GM19351 (cell line): ENCODE measurements around the gene GNS.

Experiments used
- ATAC-seq: cut with Tn5 transposase; IDR thresholded peaks from one replicate; pipeline ENCODE4 v1.9.1; 2021; ENCODE audit warnings: mild to moderate bottlenecking, moderate library complexity; ENCODE audit not compliant: unreplicated experiment

The GNS gene

GRCh38 chr12:64678835-64679234 is 80.4 kb downstream of the GNS start:
- ATAC-seq = no peak

GRCh38 chr12:64678248-64678647 is 81.0 kb downstream of the GNS start:
- no peak for ATAC-seq

- ATAC-seq = no peak
These were observed 83.4 kb downstream of the GNS start for GRCh38 chr12:64675795-64676194.

- ATAC-seq = no peak
These were observed 84.8 kb downstream of the GNS start for GRCh38 chr12:64674367-64674922.

GRCh38 chr12:64673490-64674169 is 85.6 kb downstream of the GNS start:
- ATAC-seq = no peak

GRCh38 chr12:64672925-64673409 is 86.2 kb downstream of the GNS start:
- ATAC-seq = no peak

GRCh38 chr12:64671681-64672080 is 87.5 kb downstream of the GNS start:
- ATAC-seq = no peak

- ATAC-seq = no peak
These were observed 88.1 kb downstream of the GNS start for GRCh38 chr12:64670919-64671639.

- no peak for ATAC-seq
These were observed 89.2 kb downstream of the GNS start for GRCh38 chr12:64670019-64670418.

GRCh38 chr12:64669270-64669842 is 89.8 kb downstream of the GNS start:
- peak; percentile 66 for ATAC-seq

GRCh38 chr12:64667793-64668192 is 91.4 kb downstream of the GNS start:
- ATAC-seq = no peak

- ATAC-seq = peak; percentile 45
These were observed 92.9 kb downstream of the GNS start for GRCh38 chr12:64666054-64666914.

- peak; percentile 28 for ATAC-seq
These were observed 93.7 kb downstream of the GNS start for GRCh38 chr12:64665514-64665913.
